SK-N-MC (cell line): Measurements from ENCODE around the gene MAGEC2.

Experiments
- DNase-seq: peaks from one replicate; pipeline ENCODE4 v3.0.0-alpha.2; 2011; ENCODE audit warnings: low read depth, low spot score
- H3K27ac ChIP-seq: fragments of 200-600 bp; sonication (generic); 2 replicates; pipeline ENCODE4 v1.5.1; 2016; ENCODE audit warnings: mixed run types
- H3K36me3 ChIP-seq: fragments of 200-600 bp; sonication (generic); 2 replicates; pipeline ENCODE4 v1.6.1; 2017; ENCODE audit warnings: antibody characterized with exemption, low read length, mixed read lengths; ENCODE audit not compliant: insufficient read depth
- H3K4me3 ChIP-seq: fragments of 200-600 bp; sonication (generic); 2 replicates; pipeline ENCODE4 v1.5.1; 2016
- H3K9ac ChIP-seq: fragments of 200-600 bp; sonication (generic); 2 replicates; pipeline ENCODE4 v1.8.0; 2017; ENCODE audit warnings: mixed run types, mixed read lengths; ENCODE audit not compliant: insufficient read length
- H3K9me3 ChIP-seq: fragments of 200-600 bp; sonication (generic); 2 replicates; pipeline ENCODE4 v1.6.1; 2017; ENCODE audit warnings: low read depth, mild to moderate bottlenecking, antibody characterized with exemption, low read length, moderate library complexity, mixed read lengths
- EZH2 ChIP-seq: fragments of 200-600 bp; sonication (generic); IDR thresholded peaks from one replicate; pipeline ENCODE4 v1.6.1; 2017; ENCODE audit warnings: antibody characterized with exemption
- FOXP2 ChIP-seq: optimal IDR thresholded peaks from 2 replicates; pipeline ENCODE3; 2011; ENCODE audit warnings: mild to moderate bottlenecking, moderate library complexity; ENCODE audit not compliant: insufficient read depth; ENCODE audit errors: extremely low read length, control extremely low read depth
- POLR2AphosphoS5 ChIP-seq: IDR thresholded peaks from 2 replicates; pipeline ENCODE4 v1.6.1; 2012; ENCODE audit warnings: mild to moderate bottlenecking, low read depth, low read length, borderline replicate concordance

Gene MAGEC2, protein sequence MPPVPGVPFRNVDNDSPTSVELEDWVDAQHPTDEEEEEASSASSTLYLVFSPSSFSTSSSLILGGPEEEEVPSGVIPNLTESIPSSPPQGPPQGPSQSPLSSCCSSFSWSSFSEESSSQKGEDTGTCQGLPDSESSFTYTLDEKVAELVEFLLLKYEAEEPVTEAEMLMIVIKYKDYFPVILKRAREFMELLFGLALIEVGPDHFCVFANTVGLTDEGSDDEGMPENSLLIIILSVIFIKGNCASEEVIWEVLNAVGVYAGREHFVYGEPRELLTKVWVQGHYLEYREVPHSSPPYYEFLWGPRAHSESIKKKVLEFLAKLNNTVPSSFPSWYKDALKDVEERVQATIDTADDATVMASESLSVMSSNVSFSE

GRCh38 chrX:142204522-142205433 lies at the start of gene MAGEC2:
TSS of gene MAGEC2 (minus strand) at chrX:142205290. CDS start at chrX:142203987, 1,303 bp downstream.
- DNase-seq = no peak
- H3K27ac ChIP-seq = no peak within 1 kb of the TSS
- no peak for TF ChIP-seq FOXP2
- TF ChIP-seq POLR2AphosphoS5 = no peak
- no peak for TF ChIP-seq EZH2
- no peak within 1 kb of the TSS for H3K9ac ChIP-seq
- no peak within 1 kb of the TSS for H3K4me3 ChIP-seq
- H3K9me3 ChIP-seq = no peaks in the 10 kb centered on the region
- no peaks in the 10 kb centered on the region for H3K36me3 ChIP-seq

- no peak overlapping the region for H3K9ac ChIP-seq
- no peak overlapping the region for H3K4me3 ChIP-seq
- TF ChIP-seq POLR2AphosphoS5 (no peak), FOXP2 (no peak), EZH2 (no peak)
- H3K36me3 ChIP-seq = no peaks in the 10 kb centered on the region
- DNase-seq = no peak
- H3K27ac ChIP-seq = no peak overlapping the region
- no peaks in the 10 kb centered on the region for H3K9me3 ChIP-seq
Measured at GRCh38 chrX:142251680-142252079, 46.6 kb upstream of the MAGEC2 start.

GRCh38 chrX:142251202-142251601 lies 46.1 kb upstream of the MAGEC2 start:
- Histone ChIP-seq H3K36me3 (no peaks in the 10 kb centered on the region), H3K9ac (no peak overlapping the region), H3K4me3 (no peak overlapping the region), H3K9me3 (no peaks in the 10 kb centered on the region), H3K27ac (no peak overlapping the region)
- DNase-seq = no peak
- TF ChIP-seq FOXP2 = no peak

DNA sequence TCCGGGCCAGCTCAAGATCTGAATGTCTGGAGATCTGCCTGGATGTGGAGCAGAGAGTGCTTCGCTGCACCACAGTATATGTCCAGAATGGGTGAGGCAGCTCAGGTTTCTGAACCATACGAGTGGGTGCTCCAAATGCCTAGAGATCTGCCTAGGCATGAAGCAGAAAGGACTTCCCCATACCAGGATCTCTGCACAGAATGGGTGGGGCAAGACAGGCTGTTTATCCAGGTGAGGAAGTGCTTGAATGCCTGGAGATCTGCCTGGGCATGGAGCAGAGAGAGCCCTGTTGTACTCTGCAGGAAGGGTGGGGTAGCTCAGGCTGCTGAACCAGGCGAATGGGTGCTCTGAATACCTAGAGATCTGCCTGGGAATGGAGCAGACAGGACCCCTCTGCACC lies 45.4 kb upstream of the MAGEC2 start:
- DNase-seq = no peak
- H3K27ac ChIP-seq = no peak overlapping the region
- H3K4me3 ChIP-seq = no peak overlapping the region
- no peak overlapping the region for H3K9ac ChIP-seq
- no peaks in the 10 kb centered on the region for H3K36me3 ChIP-seq
- no peaks in the 10 kb centered on the region for H3K9me3 ChIP-seq
- TF ChIP-seq FOXP2 = no peak
- no peak for TF ChIP-seq POLR2AphosphoS5
- TF ChIP-seq EZH2 = no peak

DNA sequence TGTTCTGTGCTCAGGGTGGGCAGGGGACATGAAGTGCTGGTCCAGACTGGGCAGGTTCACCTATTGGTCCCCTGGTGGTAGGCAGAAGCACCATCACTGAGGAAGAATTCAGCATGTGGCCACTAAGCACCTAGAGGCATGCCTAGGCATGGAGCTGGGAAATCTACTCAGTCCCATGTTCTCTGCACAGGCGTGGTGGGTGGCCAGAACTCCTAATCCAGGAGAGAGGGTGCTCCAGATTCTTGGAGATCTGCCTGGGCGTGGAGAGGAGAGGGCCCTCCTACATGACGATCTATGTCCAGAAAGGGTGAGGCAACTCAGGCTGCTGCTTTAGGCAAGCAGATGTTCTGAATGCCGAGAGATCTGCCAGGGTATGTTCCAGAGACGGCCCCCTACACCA lies 44.6 kb upstream of the MAGEC2 start:
- no peak overlapping the region for H3K27ac ChIP-seq
- no peak overlapping the region for H3K9ac ChIP-seq
- TF ChIP-seq FOXP2 (no peak), EZH2 (no peak), POLR2AphosphoS5 (no peak)
- no peak for DNase-seq
- H3K4me3 ChIP-seq = no peak overlapping the region
- H3K9me3 ChIP-seq = no peaks in the 10 kb centered on the region
- H3K36me3 ChIP-seq = no peaks in the 10 kb centered on the region

- Histone ChIP-seq H3K9me3 (no peaks in the 10 kb centered on the region), H3K27ac (no peak overlapping the region), H3K36me3 (no peaks in the 10 kb centered on the region), H3K4me3 (no peak overlapping the region), H3K9ac (no peak overlapping the region)
- no peak for DNase-seq
- TF ChIP-seq EZH2 = no peak
- no peak for TF ChIP-seq POLR2AphosphoS5
- TF ChIP-seq FOXP2 = no peak
Measured at GRCh38 chrX:142244568-142244967, 39.5 kb upstream of the MAGEC2 start.

DNA sequence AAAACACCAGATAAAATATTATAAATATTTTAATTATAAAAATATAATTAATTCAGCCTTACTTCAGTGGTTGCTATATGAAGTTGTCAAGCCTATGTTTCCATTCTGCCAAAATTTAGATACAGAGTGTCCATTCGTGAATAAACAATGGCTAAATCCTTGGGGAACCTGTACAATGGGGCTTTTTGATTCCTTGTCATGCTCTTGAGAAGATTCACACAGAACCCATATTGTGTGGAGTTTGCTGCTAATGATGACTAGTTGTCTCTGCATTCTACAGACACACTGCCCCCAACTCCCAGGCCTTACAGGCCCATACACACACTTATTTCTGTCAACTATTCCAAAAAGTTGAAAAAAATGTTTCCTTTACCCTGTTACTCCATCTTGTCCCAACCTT lies 33.4 kb upstream of the MAGEC2 start:
- no peak for TF ChIP-seq EZH2
- no peak for TF ChIP-seq POLR2AphosphoS5
- no peak for TF ChIP-seq FOXP2
- Histone ChIP-seq H3K36me3 (no peaks in the 10 kb centered on the region), H3K9me3 (no peaks in the 10 kb centered on the region), H3K9ac (no peak overlapping the region), H3K27ac (no peak overlapping the region), H3K4me3 (no peak overlapping the region)
- DNase-seq = no peak

DNA sequence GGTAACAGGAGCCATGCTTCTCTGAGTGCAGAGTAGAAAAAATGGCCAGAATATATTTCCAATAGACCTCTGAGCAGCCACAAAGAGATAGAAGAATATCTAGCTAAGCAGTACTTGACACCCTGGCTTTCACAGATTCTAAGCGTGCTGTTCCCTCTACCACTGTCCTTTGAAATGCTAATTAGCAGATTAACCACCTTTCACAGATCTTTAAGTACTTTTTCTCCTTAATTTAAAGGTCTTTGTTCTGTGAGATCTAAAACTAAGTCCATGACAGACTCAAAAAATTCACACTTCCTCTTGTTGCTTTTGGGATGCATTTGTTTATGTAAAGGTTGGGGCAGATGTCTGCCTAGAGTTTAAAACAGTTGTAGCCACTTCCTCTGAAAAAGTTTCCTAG lies 28.3 kb upstream of the MAGEC2 start:
- Histone ChIP-seq H3K4me3 (no peak overlapping the region), H3K9ac (no peak overlapping the region), H3K27ac (no peak overlapping the region), H3K36me3 (no peaks in the 10 kb centered on the region), H3K9me3 (no peaks in the 10 kb centered on the region)
- no peak for TF ChIP-seq POLR2AphosphoS5
- TF ChIP-seq FOXP2 = no peak
- TF ChIP-seq EZH2 = no peak
- DNase-seq = no peak
